IPS-NIHi11 (cell line): ENCODE data around the gene RSU1.

Experiments used
- DNase-seq: peaks from one replicate; pipeline ENCODE4 v3.0.0; 2012; ENCODE audit warnings: mixed read lengths, low spot score

The RSU1 gene

GRCh38 chr10:16674147-16674703, 143.0 kb downstream of the RSU1 start:
- DNase-seq = no peak

GRCh38 chr10:16673443-16673842, 143.8 kb downstream of the RSU1 start:
- DNase-seq = no peak

- DNase-seq = no peak
These were observed 153.8 kb downstream of the RSU1 start for GRCh38 chr10:16663444-16663843.

GRCh38 chr10:16662923-16663322, 154.3 kb downstream of the RSU1 start:
- no peak for DNase-seq

- DNase-seq = no peak
These were observed 160.3 kb downstream of the RSU1 start for GRCh38 chr10:16656895-16657294.

GRCh38 chr10:16653224-16653623, 164.0 kb downstream of the RSU1 start:
- DNase-seq = no peak

- no peak for DNase-seq
These were observed 165.1 kb downstream of the RSU1 start for GRCh38 chr10:16652154-16652553.

- DNase-seq = no peak
These were observed 167.5 kb downstream of the RSU1 start for GRCh38 chr10:16649757-16650156.

GRCh38 chr10:16648366-16648765, 168.9 kb downstream of the RSU1 start:
- DNase-seq = no peak

- DNase-seq = no peak
These were observed 170.8 kb downstream of the RSU1 start for GRCh38 chr10:16646181-16647059.

- no peak for DNase-seq
These were observed 173.1 kb downstream of the RSU1 start for GRCh38 chr10:16644146-16644545.

- no peak for DNase-seq
These were observed 173.7 kb downstream of the RSU1 start for GRCh38 chr10:16643502-16643901.

- DNase-seq = no peak
These were observed 177.1 kb downstream of the RSU1 start for GRCh38 chr10:16640153-16640552.

- DNase-seq = no peak
These were observed 177.8 kb downstream of the RSU1 start for GRCh38 chr10:16639471-16639870.

- DNase-seq = no peak
These were observed 184.2 kb downstream of the RSU1 start for GRCh38 chr10:16632996-16633395.

- no peak for DNase-seq
These were observed 190.5 kb downstream of the RSU1 start for GRCh38 chr10:16626697-16627096.

GRCh38 chr10:16612981-16613355, 204.3 kb downstream of the RSU1 start:
- DNase-seq = no peak

- DNase-seq = peak; percentile 78
These were observed 204.9 kb downstream of the RSU1 start for GRCh38 chr10:16612115-16612980.

GRCh38 chr10:16611037-16611436, 206.2 kb downstream of the RSU1 start:
- DNase-seq = no peak

GRCh38 chr10:16609211-16609610, 208.0 kb downstream of the RSU1 start:
- DNase-seq = no peak

GRCh38 chr10:16606923-16607322, 210.3 kb downstream of the RSU1 start:
- DNase-seq = no peak

- no peak for DNase-seq
These were observed 210.8 kb downstream of the RSU1 start for GRCh38 chr10:16606421-16606820.

GRCh38 chr10:16603308-16603707, 213.9 kb downstream of the RSU1 start:
- DNase-seq = no peak
